HepG2 (cell line): ENCODE data around the gene INTS1. TPM values are rescaled to one million over a fixed set of nuclear protein-coding genes. Genes with fewer than 3 reads are reported as not detected.

ENCODE experiments used
- CCDC6 ChIP-seq: sonication (generic); formaldehyde crosslinking; IDR thresholded peaks from 2 replicates; pipeline ENCODE4 v1.8.1; 2022; ENCODE audit warnings: mild to moderate bottlenecking, missing genetic modification reagents, moderate library complexity
- HNF4G ChIP-seq, 2 experiments: sonication (generic) in 1 of 2; formaldehyde crosslinking in 1 of 2; IDR thresholded peaks; 2 replicates each; pipeline versions ENCODE4 v1.4.0 to v1.6.1; 2011 to 2020; ENCODE audit warnings: borderline replicate concordance in 2 of 2, low read depth in 2 of 2, mild to moderate bottlenecking in 2 of 2, low read length in 1 of 2, missing genetic modification reagents in 1 of 2, moderate library complexity in 1 of 2
- NFKB2 ChIP-seq: sonication (generic); formaldehyde crosslinking; IDR thresholded peaks from 2 replicates; pipeline ENCODE4 v1.4.0; 2020; ENCODE audit warnings: missing genetic modification reagents, borderline replicate concordance
- NR2C2 ChIP-seq: sonication (generic); formaldehyde crosslinking; IDR thresholded peaks from 2 replicates; pipeline ENCODE4 v1.4.0; 2020; ENCODE audit warnings: missing genetic modification reagents, mild to moderate bottlenecking, moderate library complexity, borderline replicate concordance
- RBFOX2 ChIP-seq: fragments of 200-400 bp; formaldehyde crosslinking; IDR thresholded peaks from 2 replicates; pipeline ENCODE4 v1.6.1; 2017; ENCODE audit warnings: low read depth, mild to moderate bottlenecking, low read length
- STAG1 ChIP-seq: sonication (generic); formaldehyde crosslinking; IDR thresholded peaks from 2 replicates; pipeline ENCODE4 v1.4.0; 2020; ENCODE audit warnings: missing genetic modification reagents
- THAP9 ChIP-seq: sonication (generic); formaldehyde crosslinking; IDR thresholded peaks from 2 replicates; pipeline ENCODE4; 2020; ENCODE audit warnings: missing genetic modification reagents, mild to moderate bottlenecking, borderline replicate concordance
- ZBTB33 ChIP-seq: sonication (generic); formaldehyde crosslinking; IDR thresholded peaks from 2 replicates; pipeline ENCODE4 v1.4.0; 2020; ENCODE audit warnings: missing genetic modification reagents
- ZNF142 ChIP-seq: sonication (generic); formaldehyde crosslinking; IDR thresholded peaks from 2 replicates; pipeline ENCODE4 v1.4.0; 2020; ENCODE audit warnings: missing genetic modification reagents
- ZNF30 ChIP-seq: sonication (generic); formaldehyde crosslinking; IDR thresholded peaks from 2 replicates; pipeline ENCODE4 v1.5.0; 2020; ENCODE audit warnings: mild to moderate bottlenecking, missing genetic modification reagents
- ZNF674 ChIP-seq: sonication (generic); formaldehyde crosslinking; IDR thresholded peaks from 2 replicates; pipeline ENCODE4 v1.5.0; 2020; ENCODE audit warnings: low read depth, mild to moderate bottlenecking, missing genetic modification reagents
- ZNF709 ChIP-seq: sonication (generic); formaldehyde crosslinking; IDR thresholded peaks from 2 replicates; pipeline ENCODE4 v1.5.0; 2020; ENCODE audit warnings: mild to moderate bottlenecking, missing genetic modification reagents
- polyA plus RNA-seq, 8 experiments: library from polyadenylated mRNA; depleted of rRNA in 3 of 8; stranded (reverse) in 7 of 8; unstranded in 1 of 8; fragments of >200 nt; fragmentation: Illumina TruSeq in 4 of 8; extraction: Trizol in 4 of 8; gene quantifications; 2 replicates each; pipeline versions ENCODE4 v1.2.1 to v1.2.3, GENCODE V29; 2011 to 2016; ENCODE audit warnings: low read depth in 4 of 8, missing spikeins in 1 of 8, mixed read lengths in 1 of 8; ENCODE audit not compliant: insufficient read depth in 1 of 8
- total RNA-seq, 5 experiments: library from RNA; depleted of rRNA; stranded (reverse); fragments of >200 nt; fragmentation: Illumina TruSeq; extraction: Trizol; gene quantifications; 2 replicates each; pipeline ENCODE4 v1.2.3, GENCODE V29; 2016; ENCODE audit warnings: low read depth in 1 of 5
- TF ChIP-seq, protein P1 (sequence below): sonication (generic); formaldehyde crosslinking; IDR thresholded peaks from 2 replicates; pipeline ENCODE4 v1.4.0; 2020; ENCODE audit warnings: mild to moderate bottlenecking, missing genetic modification reagents

INTS1 gene
- total and polyA plus RNA-seq, 2 of the 13 experiments (the other 11 are each of a cell fraction or from before 2014, with no cell fraction given), result 13.7 to 29.0 TPM

- TF ChIP-seq ZBTB33 (peak; percentile 67; the same call in 1 of the 2 replicates), ZNF709 (CRISPR knock-in tag) (peak; percentile 72), ZNF30 (no peak), ZNF142 (CRISPR knock-in tag) (peak; percentile 25; the same call in 1 of the 2 replicates), NFKB2 (CRISPR knock-in tag) (peak; percentile 41; the same call in 1 of the 2 replicates), RBFOX2 (peak; percentile 92), CCDC6 (CRISPR knock-in tag) (peak; percentile 44; the same call in 1 of the 2 replicates), ZNF674 (no peak), NR2C2 (CRISPR knock-in tag) (peak; percentile 100), THAP9 (CRISPR knock-in tag) (peak; percentile 64; the same call in 1 of the 2 replicates), STAG1 (CRISPR knock-in tag) (peak; percentile 51), HNF4G (IDR thresholded peaks at IDR 0.05; ENCODE audit: borderline replicate concordance, low read depth, low read length) (no peak), HNF4G (CRISPR knock-in tag; IDR thresholded peaks at IDR 0.05; ENCODE audit: borderline replicate concordance, low read depth) (peak; percentile 28; the same call in 1 of the 2 replicates)
- TF ChIP-seq, protein P1, sequence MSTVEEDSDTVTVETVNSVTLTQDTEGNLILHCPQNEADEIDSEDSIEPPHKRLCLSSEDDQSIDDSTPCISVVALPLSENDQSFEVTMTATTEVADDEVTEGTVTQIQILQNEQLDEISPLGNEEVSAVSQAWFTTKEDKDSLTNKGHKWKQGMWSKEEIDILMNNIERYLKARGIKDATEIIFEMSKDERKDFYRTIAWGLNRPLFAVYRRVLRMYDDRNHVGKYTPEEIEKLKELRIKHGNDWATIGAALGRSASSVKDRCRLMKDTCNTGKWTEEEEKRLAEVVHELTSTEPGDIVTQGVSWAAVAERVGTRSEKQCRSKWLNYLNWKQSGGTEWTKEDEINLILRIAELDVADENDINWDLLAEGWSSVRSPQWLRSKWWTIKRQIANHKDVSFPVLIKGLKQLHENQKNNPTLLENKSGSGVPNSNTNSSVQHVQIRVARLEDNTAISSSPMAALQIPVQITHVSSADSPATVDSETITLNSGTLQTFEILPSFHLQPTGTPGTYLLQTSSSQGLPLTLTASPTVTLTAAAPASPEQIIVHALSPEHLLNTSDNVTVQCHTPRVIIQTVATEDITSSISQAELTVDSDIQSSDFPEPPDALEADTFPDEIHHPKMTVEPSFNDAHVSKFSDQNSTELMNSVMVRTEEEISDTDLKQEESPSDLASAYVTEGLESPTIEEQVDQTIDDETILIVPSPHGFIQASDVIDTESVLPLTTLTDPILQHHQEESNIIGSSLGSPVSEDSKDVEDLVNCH, result no peak
These were observed at the start of gene INTS1 (continued) for GRCh38 chr7:1503816-1504775.
